Rectal smooth muscle tissue (tissue), 1 donor: ENCODE data around the gene HDAC4.
"Not testable (repeated sequence)": the region's sequence is repeated elsewhere in the genome, so short reads cannot be mapped to it uniquely, and the experiment has no call there.

ENCODE experiments used
- H3K27ac ChIP-seq: one replicate; pipeline ENCODE4 v1.7.0; 2013; ENCODE audit warnings: low read depth, low read length, inconsistent platforms
- H3K27me3 ChIP-seq: one replicate; pipeline ENCODE4 v1.7.0; 2013; ENCODE audit warnings: low read length; ENCODE audit not compliant: control insufficient read depth, insufficient read depth
- H3K36me3 ChIP-seq: one replicate; pipeline ENCODE4 v1.7.0; 2013; ENCODE audit warnings: low read length; ENCODE audit not compliant: control insufficient read depth, insufficient read depth
- H3K4me1 ChIP-seq: one replicate; pipeline ENCODE4 v1.7.0; 2013; ENCODE audit warnings: low read length; ENCODE audit not compliant: control insufficient read depth, insufficient read depth
- H3K4me3 ChIP-seq: one replicate; pipeline ENCODE4 v1.7.0; 2013; ENCODE audit warnings: low read length
- H3K9ac ChIP-seq: one replicate; pipeline ENCODE4 v1.7.0; 2013; ENCODE audit warnings: low read length

HDAC4 gene

GRCh38 chr2:239079671-239080294, 321.0 kb downstream of the HDAC4 start:
- no peak overlapping the region for H3K4me3 ChIP-seq
- H3K4me1 ChIP-seq = peaks cover 2% of the 10 kb centered on the region
- no peak overlapping the region for H3K27ac ChIP-seq
- H3K27me3 ChIP-seq = no peaks in the 10 kb centered on the region
- no peak overlapping the region for H3K9ac ChIP-seq
- peaks cover 31% of the 10 kb centered on the region for H3K36me3 ChIP-seq

DNA sequence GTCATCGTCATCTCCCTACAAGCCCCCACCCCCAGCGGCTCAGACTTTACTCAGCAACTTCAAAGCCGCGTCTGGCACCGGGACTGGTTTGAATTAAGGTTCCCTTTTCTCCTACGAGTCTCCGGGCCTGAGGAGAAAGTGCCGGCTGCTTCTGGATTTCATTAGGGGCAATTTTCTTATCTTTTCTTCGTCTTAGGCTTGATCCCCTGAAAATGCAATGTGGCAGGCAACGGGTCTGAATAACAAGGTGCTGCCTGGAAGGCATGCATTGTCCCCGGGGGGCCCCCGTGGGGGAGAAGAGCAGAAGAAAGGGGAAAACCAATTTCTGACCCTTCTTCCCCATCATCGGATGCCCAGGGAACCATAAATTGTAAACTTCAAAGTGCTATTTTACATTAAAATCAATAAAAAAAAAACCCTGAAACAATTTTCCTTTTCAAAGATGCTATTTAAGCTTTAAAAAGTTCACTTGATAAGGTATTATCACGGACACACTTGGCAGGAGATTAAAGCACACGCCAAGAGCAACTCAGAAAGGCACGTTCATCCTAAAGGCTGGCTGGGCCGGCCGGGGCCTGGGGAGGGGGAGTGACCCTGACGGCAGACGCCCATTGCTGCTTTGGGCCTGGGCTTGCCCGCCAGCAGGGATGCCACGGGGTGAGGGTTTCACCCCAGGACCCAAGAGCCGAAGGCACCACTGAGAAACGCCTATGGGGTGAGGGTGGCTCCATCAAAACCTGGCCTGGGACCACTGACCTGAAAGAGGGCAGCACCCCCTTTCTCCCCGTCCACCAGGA, 322.5 kb downstream of the HDAC4 start:
- Histone ChIP-seq H3K27me3 (no peaks in the 10 kb centered on the region), H3K9ac (no peak overlapping the region), H3K4me1 (peaks cover 2% of the 10 kb centered on the region), H3K36me3 (peaks cover 33% of the 10 kb centered on the region), H3K4me3 (no peak overlapping the region), H3K27ac (no peak overlapping the region)

DNA sequence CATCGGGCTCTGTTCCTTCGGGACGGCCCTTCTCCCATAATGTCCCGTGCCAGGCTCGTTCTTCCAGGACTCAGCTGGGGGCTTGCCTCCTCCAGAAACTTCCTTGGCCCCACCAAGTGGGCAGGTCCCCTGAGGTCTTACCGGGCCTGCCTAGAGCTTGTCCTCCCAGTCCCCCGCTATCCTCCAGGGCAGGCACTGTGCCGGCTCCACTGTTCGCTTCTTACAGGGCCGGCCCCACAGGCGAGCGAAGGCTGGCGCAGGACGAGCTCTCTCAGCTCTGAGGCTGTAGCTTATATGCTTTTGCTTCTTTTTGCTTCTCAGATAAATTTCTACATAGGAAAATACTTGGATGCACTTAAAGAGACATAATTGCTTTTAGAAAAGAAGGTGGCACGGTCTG, 323.6 kb downstream of the HDAC4 start:
- Histone ChIP-seq H3K4me1 (no peaks in the 10 kb centered on the region), H3K36me3 (peaks cover 31% of the 10 kb centered on the region), H3K9ac (no peak overlapping the region), H3K27me3 (no peaks in the 10 kb centered on the region), H3K27ac (no peak overlapping the region), H3K4me3 (no peak overlapping the region)

DNA sequence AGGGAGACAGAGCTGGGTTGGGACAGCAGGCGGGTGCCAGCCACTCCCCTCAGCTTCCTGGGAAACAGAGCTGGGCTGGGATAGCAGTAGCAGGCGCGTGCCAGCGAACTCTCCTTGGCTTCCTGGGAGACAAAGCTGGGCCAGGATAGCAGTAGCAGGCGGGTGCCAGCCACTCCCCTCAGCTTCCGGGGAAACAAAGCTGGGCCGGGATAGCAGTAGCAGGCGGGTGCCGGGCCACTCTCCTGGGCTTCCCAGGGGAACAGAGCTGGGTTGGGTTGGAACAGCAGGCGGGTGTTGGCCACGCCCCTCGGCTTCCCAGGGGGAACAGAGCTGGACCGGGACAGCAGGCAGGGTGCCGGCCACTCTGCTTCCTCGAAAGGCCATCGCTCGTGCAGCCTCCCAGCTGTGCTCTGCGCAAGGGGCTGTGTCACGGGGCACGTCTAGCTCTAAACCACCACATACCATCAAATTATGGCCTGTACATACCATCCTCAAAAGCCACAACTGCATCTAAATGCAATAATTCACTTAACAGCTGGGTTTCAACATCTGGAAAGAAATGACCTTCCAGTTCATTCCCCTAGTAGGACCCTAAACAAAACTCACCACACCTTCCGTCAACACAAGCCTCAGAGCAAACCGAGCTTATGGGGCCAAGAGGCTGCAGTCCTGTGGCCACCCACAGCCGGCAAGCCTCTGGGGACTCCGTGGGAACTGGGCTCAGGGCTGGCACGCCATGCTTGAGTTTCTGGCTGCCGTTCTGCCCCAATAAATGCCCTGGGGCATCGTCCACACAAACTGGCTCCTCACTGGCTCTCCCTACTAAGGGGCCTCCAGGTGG, 324.7 kb downstream of the HDAC4 start:
- no peaks in the 10 kb centered on the region for H3K4me1 ChIP-seq
- no peaks in the 10 kb centered on the region for H3K27me3 ChIP-seq
- H3K27ac ChIP-seq = no peak overlapping the region
- peaks cover 35% of the 10 kb centered on the region for H3K36me3 ChIP-seq
- H3K9ac ChIP-seq = no peak overlapping the region
- no peak overlapping the region for H3K4me3 ChIP-seq

DNA sequence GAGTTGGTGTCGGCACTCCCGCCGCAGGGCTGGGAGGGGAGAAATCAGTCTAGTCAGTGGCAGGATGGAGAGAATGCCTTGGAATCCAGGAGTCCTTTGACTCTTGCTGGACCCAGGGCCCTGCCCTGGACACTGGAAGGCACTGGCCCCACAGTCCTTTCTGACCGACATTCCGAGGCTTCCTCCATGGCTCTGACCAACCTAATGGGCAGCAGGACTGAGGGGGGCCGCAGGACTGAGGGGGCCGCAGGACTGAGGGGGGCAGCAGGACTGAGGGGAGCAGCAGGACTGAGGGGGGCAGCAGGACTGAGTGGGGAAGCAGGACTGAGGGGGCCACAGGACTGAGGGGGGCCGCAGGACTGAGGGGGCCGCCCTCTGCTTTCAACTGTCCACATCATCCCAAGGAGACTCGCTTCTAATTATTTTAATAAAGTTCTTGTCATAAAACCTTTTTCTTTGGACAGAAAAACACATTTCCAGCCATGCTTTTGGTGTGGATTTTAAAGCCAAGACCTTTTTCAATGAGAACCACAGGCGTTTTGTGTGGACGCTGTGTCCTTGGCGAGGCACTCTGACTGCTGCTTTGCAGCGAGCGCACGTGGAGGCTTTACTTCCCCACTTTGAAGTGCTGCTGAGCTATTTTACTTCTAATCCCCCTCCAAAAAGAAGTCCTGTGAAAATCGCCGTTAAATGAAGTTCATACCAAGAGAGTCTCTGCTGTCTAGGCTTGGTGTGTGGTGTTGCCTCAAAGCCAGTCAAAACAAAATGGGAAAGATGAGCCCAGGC, 326.9 kb downstream of the HDAC4 start:
- H3K27me3 ChIP-seq = no peaks in the 10 kb centered on the region

GRCh38 chr2:239073270-239073669, 327.6 kb downstream of the HDAC4 start:
- H3K27ac ChIP-seq = no peak overlapping the region
- no peaks in the 10 kb centered on the region for H3K27me3 ChIP-seq
- H3K9ac ChIP-seq = no peak overlapping the region
- peaks cover 25% of the 10 kb centered on the region for H3K36me3 ChIP-seq
- no peak overlapping the region for H3K4me3 ChIP-seq
- no peaks in the 10 kb centered on the region for H3K4me1 ChIP-seq

More for the DNA sequence above, 326.9 kb downstream of the HDAC4 start:
- Histone ChIP-seq H3K4me3 (no peak overlapping the region), H3K36me3 (peaks cover 25% of the 10 kb centered on the region), H3K27ac (no peak overlapping the region), H3K4me1 (no peaks in the 10 kb centered on the region), H3K9ac (no peak overlapping the region)

- H3K36me3 ChIP-seq = peaks cover 29% of the 10 kb centered on the region
- no peaks in the 10 kb centered on the region for H3K27me3 ChIP-seq
- no peaks in the 10 kb centered on the region for H3K4me1 ChIP-seq
- no peak overlapping the region for H3K27ac ChIP-seq
- no peak overlapping the region for H3K4me3 ChIP-seq
- H3K9ac ChIP-seq = no peak overlapping the region
Measured at GRCh38 chr2:239072786-239073185, 328.0 kb downstream of the HDAC4 start.

DNA sequence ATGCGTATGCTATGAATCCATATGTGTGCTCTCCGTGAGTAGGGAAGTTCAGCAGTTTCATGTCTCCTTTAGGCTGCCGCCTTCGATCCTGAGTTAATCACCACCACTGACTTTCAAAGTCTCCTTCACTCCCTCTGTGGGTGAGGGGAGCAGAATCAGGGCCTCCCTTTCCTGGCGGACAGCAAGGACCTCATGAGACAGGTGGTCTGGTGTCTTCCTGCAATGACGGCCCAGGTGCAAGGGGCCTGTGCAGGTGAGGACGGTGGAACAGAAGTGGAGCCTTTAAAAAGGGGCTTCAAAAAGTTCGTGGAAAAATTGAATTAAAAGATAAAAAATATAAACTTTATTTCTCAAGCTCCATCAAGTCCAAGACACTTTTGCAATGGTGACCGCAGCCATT, 330.4 kb downstream of the HDAC4 start:
- no peak overlapping the region for H3K9ac ChIP-seq
- no peak overlapping the region for H3K4me3 ChIP-seq
- H3K27me3 ChIP-seq = no peaks in the 10 kb centered on the region
- H3K36me3 ChIP-seq = peaks cover 44% of the 10 kb centered on the region
- no peaks in the 10 kb centered on the region for H3K4me1 ChIP-seq
- no peak overlapping the region for H3K27ac ChIP-seq

GRCh38 chr2:239069362-239070333, 331.2 kb downstream of the HDAC4 start:
- H3K27me3 ChIP-seq, H3K4me1 ChIP-seq, H3K27ac ChIP-seq, H3K4me3 ChIP-seq, H3K9ac ChIP-seq: not testable (repeated sequence)
- H3K36me3 ChIP-seq = peaks cover 47% of the 10 kb centered on the region

- H3K27me3 ChIP-seq = no peaks in the 10 kb centered on the region
- H3K36me3 ChIP-seq = peaks cover 45% of the 10 kb centered on the region
- H3K27ac ChIP-seq = no peak overlapping the region
- no peaks in the 10 kb centered on the region for H3K4me1 ChIP-seq
- H3K4me3 ChIP-seq = no peak overlapping the region
- H3K9ac ChIP-seq = no peak overlapping the region
Measured at GRCh38 chr2:239068411-239068810, 332.4 kb downstream of the HDAC4 start.

GRCh38 chr2:239067196-239067865, 333.5 kb downstream of the HDAC4 start:
- H3K9ac ChIP-seq = no peak overlapping the region

More at GRCh38 chr2:239067196-239067865, 333.5 kb downstream of the HDAC4 start:
- no peak overlapping the region for H3K4me3 ChIP-seq
- no peaks in the 10 kb centered on the region for H3K4me1 ChIP-seq
- H3K27ac ChIP-seq = no peak overlapping the region
- H3K36me3 ChIP-seq = peaks cover 39% of the 10 kb centered on the region
- H3K27me3 ChIP-seq = no peaks in the 10 kb centered on the region
